Mesendoderm (in vitro differentiated cells): ENCODE data around the gene TRMT44.

Source experiments
- DNase-seq: peaks from one replicate; pipeline ENCODE4 v3.0.0; 2013
- H2AK5ac ChIP-seq: 2 replicates; pipeline ENCODE4 v1.6.1; 2013; ENCODE audit warnings: low read length, inconsistent platforms
- H2BK120ac ChIP-seq: 2 replicates; pipeline ENCODE4 v1.6.1; 2013; ENCODE audit warnings: low read depth, mild to moderate bottlenecking, low read length, moderate library complexity, mixed read lengths
- H2BK15ac ChIP-seq: replicated peaks from 2 replicates; pipeline ENCODE4 v1.6.1; 2013; ENCODE audit warnings: low read depth, mild to moderate bottlenecking, moderate library complexity
- H2BK5ac ChIP-seq: 2 replicates; pipeline ENCODE4 v1.6.1; 2013; ENCODE audit warnings: low read length, inconsistent platforms
- H3K18ac ChIP-seq: 2 replicates; pipeline ENCODE4 v1.6.1; 2013; ENCODE audit warnings: mild to moderate bottlenecking, low read length, mixed read lengths
- H3K23ac ChIP-seq: one replicate; pipeline ENCODE4 v1.6.1; 2013; ENCODE audit warnings: low read length
- H3K27ac ChIP-seq: 2 replicates; pipeline ENCODE4 v1.5.1; 2013; ENCODE audit warnings: low read depth, mild to moderate bottlenecking, inconsistent platforms, low read length, moderate library complexity
- H3K27me3 ChIP-seq: 2 replicates; pipeline ENCODE4 v1.6.1; 2013; ENCODE audit warnings: low read length, control low read depth, mild to moderate bottlenecking, inconsistent platforms; ENCODE audit not compliant: insufficient read depth, poor library complexity
- H3K36me3 ChIP-seq: 2 replicates; pipeline ENCODE4 v1.6.1; 2013; ENCODE audit warnings: low read length, inconsistent platforms; ENCODE audit not compliant: control insufficient read depth, insufficient read depth
- H3K4ac ChIP-seq: one replicate; pipeline ENCODE4 v1.6.1; 2013; ENCODE audit warnings: low read depth, mild to moderate bottlenecking, low read length, moderate library complexity
- H3K4me1 ChIP-seq: 2 replicates; pipeline ENCODE4 v1.6.1; 2013; ENCODE audit warnings: low read depth, low read length, inconsistent platforms; ENCODE audit not compliant: control insufficient read depth
- H3K4me2 ChIP-seq: 2 replicates; pipeline ENCODE4 v1.6.1; 2013; ENCODE audit warnings: low read length
- H3K4me3 ChIP-seq: 2 replicates; pipeline ENCODE4 v1.5.1; 2013; ENCODE audit warnings: mild to moderate bottlenecking, low read length
- H3K56ac ChIP-seq: one replicate; pipeline ENCODE4 v1.6.1; 2013; ENCODE audit warnings: low read length
- H3K79me1 ChIP-seq: 2 replicates; pipeline ENCODE4 v1.6.1; 2013; ENCODE audit warnings: low read length, inconsistent platforms
- H3K79me2 ChIP-seq: 2 replicates; pipeline ENCODE4 v1.6.1; 2013; ENCODE audit warnings: mild to moderate bottlenecking, low read length; ENCODE audit not compliant: control insufficient read depth, insufficient read depth
- H3K9ac ChIP-seq: 2 replicates; pipeline ENCODE4 v1.6.1; 2013; ENCODE audit warnings: low read length, inconsistent platforms
- H4K5ac ChIP-seq: one replicate; pipeline ENCODE4 v1.6.1; 2013; ENCODE audit warnings: low read length
- H4K8ac ChIP-seq: one replicate; pipeline ENCODE4 v1.6.1; 2013; ENCODE audit warnings: low read depth, mild to moderate bottlenecking, control low read depth, low read length, moderate library complexity
- WGBS: extraction: QIAGEN DNeasy Blood & Tissue Kit; methylation state at CpG from one replicate; pipeline ENCODE4 v1.1.7; 2013; ENCODE audit warnings: low lambda C conversion rate, missing lambda C conversion rate; ENCODE audit not compliant: insufficient coverage; ENCODE audit errors: extremely low coverage; 5-methylcytosine and 5-hydroxymethylcytosine counted together

Gene TRMT44

DNA sequence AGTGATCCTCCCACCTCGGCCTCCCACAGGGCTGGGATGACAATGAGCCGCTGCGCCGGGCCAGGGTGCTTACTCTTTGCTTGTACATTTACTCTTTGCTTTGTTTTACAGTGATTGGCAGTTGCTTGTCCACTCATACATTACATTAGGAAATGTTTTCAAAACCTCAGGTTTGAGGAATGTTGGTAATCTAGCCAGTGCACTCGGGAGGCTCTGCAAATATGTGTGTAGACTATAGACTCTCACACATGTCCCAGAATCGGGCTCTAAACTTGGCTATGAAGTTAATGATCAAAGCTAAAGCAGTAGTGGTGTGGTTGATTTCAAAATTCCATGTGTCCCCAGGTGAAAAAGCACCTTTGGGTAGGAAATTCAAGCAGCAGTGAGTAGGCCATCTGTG, 20.5 kb downstream of the TRMT44 start:
- no peak overlapping the region for H3K4me3 ChIP-seq
- no peak overlapping the region for H3K23ac ChIP-seq
- H3K4ac ChIP-seq: no peak overlapping the region
- no peak overlapping the region for H2BK5ac ChIP-seq
- DNase-seq: no peak
- H3K9ac ChIP-seq: no peak overlapping the region
- H4K8ac ChIP-seq: no peak overlapping the region
- H3K4me1 ChIP-seq: no peaks in the 10 kb centered on the region
- no peak overlapping the region for H3K27ac ChIP-seq
- no CpG with 5 or more reads among the region's 6 CpGs for WGBS
- H3K56ac ChIP-seq: no peak overlapping the region
- no peaks in the 10 kb centered on the region for H3K27me3 ChIP-seq
- H3K18ac ChIP-seq: no peak overlapping the region
- no peak overlapping the region for H4K5ac ChIP-seq
- no peak overlapping the region for H2AK5ac ChIP-seq
- peaks cover 3% of the 10 kb centered on the region for H3K36me3 ChIP-seq
- no peaks in the 10 kb centered on the region for H3K79me1 ChIP-seq
- H3K79me2 ChIP-seq: no peaks in the 10 kb centered on the region
- H2BK15ac ChIP-seq: no peak overlapping the region
- H2BK120ac ChIP-seq: no peak overlapping the region
- H3K4me2 ChIP-seq: no peak overlapping the region

- Histone ChIP-seq H3K27ac (no peak overlapping the region), H2BK120ac (no peak overlapping the region), H3K4me2 (no peak overlapping the region), H3K56ac (no peak overlapping the region), H2AK5ac (no peak overlapping the region), H3K79me1 (no peaks in the 10 kb centered on the region), H3K4me3 (no peak overlapping the region), H4K5ac (no peak overlapping the region), H3K4ac (no peak overlapping the region), H3K79me2 (no peaks in the 10 kb centered on the region), H4K8ac (no peak overlapping the region), H2BK5ac (no peak overlapping the region), H2BK15ac (no peak overlapping the region), H3K36me3 (peaks cover 3% of the 10 kb centered on the region), H3K18ac (no peak overlapping the region), H3K23ac (no peak overlapping the region), H3K27me3 (no peaks in the 10 kb centered on the region), H3K4me1 (no peaks in the 10 kb centered on the region), H3K9ac (no peak overlapping the region)
- no peak for DNase-seq
- WGBS: no CpG with 5 or more reads among the region's 6 CpGs
Observed at GRCh38 chr4:8461616-8462015, 21.0 kb downstream of the TRMT44 start.

DNA sequence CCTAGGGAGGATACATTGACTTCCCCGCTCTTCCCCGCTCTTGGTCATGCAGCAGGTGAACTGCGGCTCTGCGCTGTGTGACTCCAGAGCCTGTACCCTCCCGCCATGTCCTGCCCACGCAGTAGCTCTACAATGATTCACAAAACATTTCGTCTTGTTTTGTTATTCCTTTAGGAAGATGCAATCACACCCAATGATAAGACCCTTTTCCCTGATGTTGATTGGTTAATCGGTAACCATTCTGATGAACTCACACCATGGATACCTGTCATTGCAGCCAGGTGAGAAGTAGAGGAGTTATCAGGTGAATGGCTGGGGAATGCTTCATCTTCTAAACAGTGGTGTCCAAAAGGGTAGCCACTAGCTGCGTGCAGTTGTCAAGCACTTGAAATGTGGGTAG, 23.2 kb downstream of the TRMT44 start:
- Histone ChIP-seq H3K56ac (no peak overlapping the region), H3K36me3 (peaks cover 2% of the 10 kb centered on the region), H2BK120ac (no peak overlapping the region), H3K4me3 (no peak overlapping the region), H4K5ac (no peak overlapping the region), H3K23ac (no peak overlapping the region), H3K79me1 (no peaks in the 10 kb centered on the region), H3K4me1 (no peaks in the 10 kb centered on the region), H2BK15ac (no peak overlapping the region), H2AK5ac (no peak overlapping the region), H3K27me3 (no peaks in the 10 kb centered on the region), H3K9ac (no peak overlapping the region), H2BK5ac (no peak overlapping the region), H4K8ac (no peak overlapping the region), H3K4me2 (no peak overlapping the region), H3K4ac (no peak overlapping the region), H3K18ac (no peak overlapping the region), H3K79me2 (no peaks in the 10 kb centered on the region), H3K27ac (no peak overlapping the region)
- no peak for DNase-seq
- WGBS: no CpG with 5 or more reads among the region's 9 CpGs

DNA sequence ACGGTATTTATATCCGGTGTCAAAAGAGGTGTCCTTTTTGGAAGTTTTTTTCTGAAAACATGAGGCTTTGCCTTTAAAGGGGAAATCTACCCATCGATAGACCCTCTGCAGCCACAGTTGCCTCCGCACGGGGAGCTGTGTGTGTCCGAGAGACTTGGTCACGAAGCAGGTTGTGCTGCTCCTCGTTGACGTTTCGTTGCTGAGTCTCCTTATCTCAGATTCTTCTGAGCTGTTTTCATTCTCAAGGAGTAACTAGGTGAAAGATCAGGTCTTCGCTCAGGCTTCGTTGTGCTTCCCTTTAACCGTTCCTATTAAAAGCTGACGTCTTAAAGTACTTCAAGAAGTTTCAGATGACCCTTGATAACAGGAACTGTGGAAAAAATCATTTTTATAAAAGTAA, 23.8 kb downstream of the TRMT44 start:
- no peaks in the 10 kb centered on the region for H3K27me3 ChIP-seq
- no peak overlapping the region for H4K5ac ChIP-seq
- WGBS: no CpG with 5 or more reads among the region's 14 CpGs
- no peak overlapping the region for H2AK5ac ChIP-seq
- peaks cover 2% of the 10 kb centered on the region for H3K36me3 ChIP-seq
- H3K79me2 ChIP-seq: no peaks in the 10 kb centered on the region
- no peak overlapping the region for H4K8ac ChIP-seq
- H3K18ac ChIP-seq: no peak overlapping the region
- H2BK15ac ChIP-seq: no peak overlapping the region
- no peak overlapping the region for H3K27ac ChIP-seq
- H3K79me1 ChIP-seq: no peaks in the 10 kb centered on the region
- H2BK120ac ChIP-seq: no peak overlapping the region
- no peaks in the 10 kb centered on the region for H3K4me1 ChIP-seq
- no peak overlapping the region for H3K4me3 ChIP-seq
- H3K9ac ChIP-seq: no peak overlapping the region
- H3K23ac ChIP-seq: no peak overlapping the region
- no peak for DNase-seq
- H3K4me2 ChIP-seq: no peak overlapping the region
- H2BK5ac ChIP-seq: no peak overlapping the region
- no peak overlapping the region for H3K4ac ChIP-seq
- no peak overlapping the region for H3K56ac ChIP-seq

- DNase-seq: no peak
- Histone ChIP-seq H2BK120ac (no peak overlapping the region), H3K4me1 (no peaks in the 10 kb centered on the region), H3K36me3 (peaks cover 2% of the 10 kb centered on the region), H3K79me1 (no peaks in the 10 kb centered on the region), H3K18ac (no peak overlapping the region), H3K27me3 (no peaks in the 10 kb centered on the region), H3K4me2 (no peak overlapping the region), H2BK15ac (no peak overlapping the region), H3K4ac (no peak overlapping the region), H3K4me3 (no peak overlapping the region), H3K79me2 (no peaks in the 10 kb centered on the region), H4K8ac (no peak overlapping the region), H3K23ac (no peak overlapping the region), H3K9ac (no peak overlapping the region), H2AK5ac (no peak overlapping the region), H2BK5ac (no peak overlapping the region), H3K56ac (no peak overlapping the region), H3K27ac (no peak overlapping the region), H4K5ac (no peak overlapping the region)
- WGBS: no CpG with 5 or more reads among the region's 31 CpGs
Observed at GRCh38 chr4:8465615-8466611, 25.3 kb downstream of the TRMT44 start.
